ENCODE measurements around the gene MPPED1. TPM values are rescaled to one million over a fixed set of nuclear protein-coding genes. Genes with fewer than 3 reads are reported as not detected.
A peak's percentile ranks its signal among the peaks of the same experiment; 100 is the strongest.

MPPED1 gene
- total RNA-seq (1 to 10 TPM in 1 of 5 donors, not detected in 4; 1.5 TPM), polyA plus RNA-seq (under 1 TPM; 0.19 to 0.61 (median 0.33) TPM)
- long read RNA-seq, donor 1: 0 reads
- long read RNA-seq, donor 2: 0 reads
- long read RNA-seq, donor 3: 0 reads
- long read RNA-seq, donor 4: 0 reads
- long read RNA-seq, donor 5, partial matches to known transcripts: 0 of 2 reads
- long read RNA-seq, donor 5, other reads (novel, unspliced or antisense): 0 of 2 reads
- long read RNA-seq, donor 6: 0 reads
- long read RNA-seq, donor 7: 0 reads
- long read RNA-seq, donor 8: 0 reads
- long read RNA-seq, donor 9: 0 reads
- long read RNA-seq, donor 10, partial matches to known transcripts: 0 of 1 reads
- long read RNA-seq, donor 10, other reads (novel, unspliced or antisense): 0 of 1 reads

- Histone ChIP-seq H3K27me3 (peaks cover 0 to 79% (median 38%) of the 10 kb centered on the region in 3 donors), H3K4me3 (peak within 1 kb of the TSS; percentile 13 to 32 (median 30)), H3K36me3 (no peaks in the 10 kb centered on the region), H3K27ac (no peak within 1 kb of the TSS), H3K9me3 (no peaks in the 10 kb centered on the region), H3K4me1 (peaks cover 0 to 8% (median 3%) of the 10 kb centered on the region in 4 donors)
- WGBS, 5 donors: 2 to 11% (median 3%) methylated on average over 8 to 89 of the region's 95 CpGs
- TF ChIP-seq POLR2A (IDR thresholded peaks at IDR 0.05) (no peak), POLR2AphosphoS5 (IDR thresholded peaks at IDR 0.05) (no peak)
- intact Hi-C loops (cut with DNase I; ENCODE audit: low total_unique reads): no loop called here
- DNase-seq: peak in 1 of 2 donors; percentile 50
Measured at GRCh38 chr22:43411869-43412807, at the start of gene MPPED1. Gene MPPED1 (plus strand): TSS chr22:43412014. CDS start chr22:43424986, 12,972 bp downstream.

- no peak for TF ChIP-seq POLR2A (IDR thresholded peaks at IDR 0.05)
- TF ChIP-seq, protein P1, sequence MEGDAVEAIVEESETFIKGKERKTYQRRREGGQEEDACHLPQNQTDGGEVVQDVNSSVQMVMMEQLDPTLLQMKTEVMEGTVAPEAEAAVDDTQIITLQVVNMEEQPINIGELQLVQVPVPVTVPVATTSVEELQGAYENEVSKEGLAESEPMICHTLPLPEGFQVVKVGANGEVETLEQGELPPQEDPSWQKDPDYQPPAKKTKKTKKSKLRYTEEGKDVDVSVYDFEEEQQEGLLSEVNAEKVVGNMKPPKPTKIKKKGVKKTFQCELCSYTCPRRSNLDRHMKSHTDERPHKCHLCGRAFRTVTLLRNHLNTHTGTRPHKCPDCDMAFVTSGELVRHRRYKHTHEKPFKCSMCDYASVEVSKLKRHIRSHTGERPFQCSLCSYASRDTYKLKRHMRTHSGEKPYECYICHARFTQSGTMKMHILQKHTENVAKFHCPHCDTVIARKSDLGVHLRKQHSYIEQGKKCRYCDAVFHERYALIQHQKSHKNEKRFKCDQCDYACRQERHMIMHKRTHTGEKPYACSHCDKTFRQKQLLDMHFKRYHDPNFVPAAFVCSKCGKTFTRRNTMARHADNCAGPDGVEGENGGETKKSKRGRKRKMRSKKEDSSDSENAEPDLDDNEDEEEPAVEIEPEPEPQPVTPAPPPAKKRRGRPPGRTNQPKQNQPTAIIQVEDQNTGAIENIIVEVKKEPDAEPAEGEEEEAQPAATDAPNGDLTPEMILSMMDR (IDR thresholded peaks at IDR 0.05): no peak
- TF ChIP-seq EP300 (IDR thresholded peaks at IDR 0.05): no peak
- no peak for TF ChIP-seq POLR2AphosphoS5 (IDR thresholded peaks at IDR 0.05)
- no peaks in the 10 kb centered on the region for H3K4me1 ChIP-seq
- peaks cover 0 to 15% (median 0%) of the 10 kb centered on the region in 3 donors for H3K27me3 ChIP-seq
- DNase-seq: peak in 1 of 2 donors; percentile 9
- no peaks in the 10 kb centered on the region for H3K36me3 ChIP-seq
- WGBS, 5 donors: 80 to 84% (median 83%) methylated on average over 27 of the region's 27 CpGs
- no peaks in the 10 kb centered on the region for H3K9me3 ChIP-seq
- no peak overlapping the region for H3K4me3 ChIP-seq
- H3K27ac ChIP-seq: no peak overlapping the region
- intact Hi-C loops (cut with DNase I; ENCODE audit: low total_unique reads): no loop called here
Measured at GRCh38 chr22:43363315-43364168, 48.3 kb upstream of the MPPED1 start.

DNA sequence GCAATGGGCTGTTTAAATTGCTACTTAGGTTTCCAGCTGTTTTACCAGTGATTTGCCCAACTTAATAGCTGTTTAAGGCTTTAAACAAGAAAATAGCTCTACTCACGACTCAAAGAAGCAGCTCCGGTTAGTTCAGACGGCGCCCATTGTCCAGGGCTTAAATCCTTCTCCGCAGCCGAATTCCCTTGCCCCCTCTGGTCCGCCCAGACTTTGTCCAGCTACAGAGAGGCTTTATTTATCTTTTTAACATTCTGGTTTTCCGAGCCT, 47.7 kb upstream of the MPPED1 start:
- TF ChIP-seq EP300 (IDR thresholded peaks at IDR 0.05) (no peak), POLR2AphosphoS5 (IDR thresholded peaks at IDR 0.05) (no peak), POLR2A (IDR thresholded peaks at IDR 0.05) (no peak)
- TF ChIP-seq, protein P1 (IDR thresholded peaks at IDR 0.05): no peak
- H3K4me1 ChIP-seq: no peaks in the 10 kb centered on the region
- peaks cover 0 to 17% (median 0%) of the 10 kb centered on the region in 3 donors for H3K27me3 ChIP-seq
- H3K9me3 ChIP-seq: no peaks in the 10 kb centered on the region
- no peak overlapping the region for H3K27ac ChIP-seq
- H3K36me3 ChIP-seq: no peaks in the 10 kb centered on the region
- DNase-seq: no peak
- intact Hi-C loops (cut with DNase I; ENCODE audit: low total_unique reads): no loop called here
- WGBS, 5 donors: 68 to 79% (median 70%) methylated on average over 8 of the region's 8 CpGs
- H3K4me3 ChIP-seq: no peak overlapping the region

- H3K9me3 ChIP-seq: no peaks in the 10 kb centered on the region
- WGBS, 5 donors: 81 to 94% (median 88%) methylated on average over 6 of the region's 6 CpGs
- no peak for DNase-seq
- no peaks in the 10 kb centered on the region for H3K36me3 ChIP-seq
- H3K4me1 ChIP-seq: peaks cover 0 to 7% (median 3%) of the 10 kb centered on the region in 4 donors
- intact Hi-C loops (cut with DNase I; ENCODE audit: low total_unique reads): no loop called here
- H3K4me3 ChIP-seq: no peak overlapping the region
- peaks cover 0 to 35% (median 11%) of the 10 kb centered on the region in 3 donors for H3K27me3 ChIP-seq
- no peak overlapping the region for H3K27ac ChIP-seq
- no peak for TF ChIP-seq POLR2A (IDR thresholded peaks at IDR 0.05)
- no peak for TF ChIP-seq POLR2AphosphoS5 (IDR thresholded peaks at IDR 0.05)
- no peak for TF ChIP-seq EP300 (IDR thresholded peaks at IDR 0.05)
- TF ChIP-seq, protein P1 (IDR thresholded peaks at IDR 0.05): no peak
Measured at GRCh38 chr22:43365715-43366440, 45.9 kb upstream of the MPPED1 start.
